Measurements from ENCODE around the gene NKTR.

DNA sequence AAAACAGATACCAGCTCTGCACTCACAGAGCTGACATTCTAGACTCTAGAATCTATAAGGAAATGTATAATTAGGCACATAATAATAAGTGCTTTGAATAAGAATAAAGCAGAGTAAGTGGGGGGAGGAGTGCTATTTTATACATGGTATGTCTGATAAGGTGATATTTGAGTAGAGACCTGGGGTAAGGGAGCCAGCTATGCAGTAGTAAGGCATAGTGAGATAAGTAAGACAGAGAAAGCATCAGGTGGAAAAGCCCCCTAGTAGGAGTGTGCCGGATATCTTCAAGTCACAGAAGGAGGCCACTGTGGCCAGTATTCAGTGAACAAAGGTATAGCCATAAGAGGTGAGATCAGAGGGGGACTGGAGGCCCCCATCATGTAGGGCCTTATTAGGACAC lies 6.9 kb upstream of the NKTR start:
- TF ChIP-seq, protein P1, sequence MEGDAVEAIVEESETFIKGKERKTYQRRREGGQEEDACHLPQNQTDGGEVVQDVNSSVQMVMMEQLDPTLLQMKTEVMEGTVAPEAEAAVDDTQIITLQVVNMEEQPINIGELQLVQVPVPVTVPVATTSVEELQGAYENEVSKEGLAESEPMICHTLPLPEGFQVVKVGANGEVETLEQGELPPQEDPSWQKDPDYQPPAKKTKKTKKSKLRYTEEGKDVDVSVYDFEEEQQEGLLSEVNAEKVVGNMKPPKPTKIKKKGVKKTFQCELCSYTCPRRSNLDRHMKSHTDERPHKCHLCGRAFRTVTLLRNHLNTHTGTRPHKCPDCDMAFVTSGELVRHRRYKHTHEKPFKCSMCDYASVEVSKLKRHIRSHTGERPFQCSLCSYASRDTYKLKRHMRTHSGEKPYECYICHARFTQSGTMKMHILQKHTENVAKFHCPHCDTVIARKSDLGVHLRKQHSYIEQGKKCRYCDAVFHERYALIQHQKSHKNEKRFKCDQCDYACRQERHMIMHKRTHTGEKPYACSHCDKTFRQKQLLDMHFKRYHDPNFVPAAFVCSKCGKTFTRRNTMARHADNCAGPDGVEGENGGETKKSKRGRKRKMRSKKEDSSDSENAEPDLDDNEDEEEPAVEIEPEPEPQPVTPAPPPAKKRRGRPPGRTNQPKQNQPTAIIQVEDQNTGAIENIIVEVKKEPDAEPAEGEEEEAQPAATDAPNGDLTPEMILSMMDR (IDR thresholded peaks at IDR 0.05; ENCODE audit: insufficient read depth, low read depth, low read length), result no peak
- TF ChIP-seq EZH2 (IDR thresholded peaks at IDR 0.05; ENCODE audit: insufficient read depth, low read length), result no peak
